K562 (cell line): ENCODE measurements around the gene TMEM214. TPM values are rescaled to one million over a fixed set of nuclear protein-coding genes. Genes with fewer than 3 reads are reported as not detected.
A peak's percentile ranks its signal among the peaks of the same experiment; 100 is the strongest.

Experiments
- BMI1 ChIP-seq: fragments of 150-350 bp; IDR thresholded peaks from 2 replicates; pipeline ENCODE4 v1.6.1; 2014; ENCODE audit warnings: low read length
- CEBPB ChIP-seq: fragments of 450-650 bp; IDR thresholded peaks from 2 replicates; pipeline ENCODE4 v1.6.1; 2016; ENCODE audit warnings: missing genetic modification characterization, missing compliant biosample characterization
- CREBBP ChIP-seq: IDR thresholded peaks from one replicate; pipeline ENCODE4 v1.6.1; 2012; ENCODE audit warnings: low read depth, mild to moderate bottlenecking, control low read depth, inconsistent platforms, low read length
- ETV1 ChIP-seq: fragments of 450-650 bp; conservative IDR thresholded peaks from 2 replicates; pipeline ENCODE4 v1.6.1; 2016; ENCODE audit warnings: missing genetic modification characterization, control low read depth, low read depth, missing compliant biosample characterization
- EZH2 ChIP-seq: IDR thresholded peaks from 2 replicates; pipeline ENCODE4 v1.6.1; 2012; ENCODE audit warnings: low read depth, mild to moderate bottlenecking, inconsistent platforms, low read length, borderline replicate concordance
- HNRNPL ChIP-seq: fragments of 200-400 bp; formaldehyde crosslinking; IDR thresholded peaks from 2 replicates; pipeline ENCODE4 v1.6.1; 2017; ENCODE audit warnings: low read depth, mild to moderate bottlenecking, low read length
- HOXB6 ChIP-seq: fragments of 250-450 bp; sonication (Bioruptor Pico); IDR thresholded peaks from 2 replicates; pipeline ENCODE4 v1.5.1; 2022; ENCODE audit warnings: mild to moderate bottlenecking, borderline replicate concordance
- ILK ChIP-seq: fragments of 450-650 bp; IDR thresholded peaks from 2 replicates; pipeline ENCODE4 v1.6.1; 2016; ENCODE audit warnings: missing genetic modification characterization, low read depth, mild to moderate bottlenecking, missing compliant biosample characterization, moderate library complexity, borderline replicate concordance
- MTA2 ChIP-seq: fragments of 450-650 bp; IDR thresholded peaks from 2 replicates; pipeline ENCODE4 v1.6.1; 2016; ENCODE audit warnings: low read depth
- PRMT5 ChIP-seq: sonication (generic); formaldehyde crosslinking; IDR thresholded peaks from 2 replicates; pipeline ENCODE4 v1.5.0; 2020; ENCODE audit warnings: missing genetic modification reagents
- SETDB1 ChIP-seq: IDR thresholded peaks from one replicate; pipeline ENCODE4 v1.6.1; 2012; ENCODE audit warnings: low read length, control low read depth, inconsistent platforms
- SFPQ ChIP-seq: fragments of 200-400 bp; formaldehyde crosslinking; IDR thresholded peaks from 2 replicates; pipeline ENCODE4 v1.6.1; 2017; ENCODE audit warnings: mild to moderate bottlenecking, low read depth, low read length, moderate library complexity
- THRB ChIP-seq: fragments of 450-650 bp; formaldehyde crosslinking; conservative IDR thresholded peaks from 2 replicates; pipeline ENCODE4 v1.4.0; 2022; ENCODE audit warnings: mild to moderate bottlenecking, missing genetic modification characterization
- TRIM25 ChIP-seq: fragments of 450-650 bp; IDR thresholded peaks from 2 replicates; pipeline ENCODE4 v1.7.0; 2016; ENCODE audit warnings: borderline replicate concordance
- USF1 ChIP-seq: sonication (generic); formaldehyde crosslinking; IDR thresholded peaks from 2 replicates; pipeline ENCODE4 v1.9.0; 2022; ENCODE audit warnings: mild to moderate bottlenecking, missing genetic modification reagents
- VEZF1 ChIP-seq: fragments of 200-800 bp; sonication (Bioruptor generic); IDR thresholded peaks from 2 replicates; pipeline ENCODE4 v1.6.1; 2017; ENCODE audit warnings: missing genetic modification characterization, missing compliant biosample characterization
- ZNF12 ChIP-seq: sonication (generic); formaldehyde crosslinking; IDR thresholded peaks from 2 replicates; pipeline ENCODE4 v1.4.0; 2020; ENCODE audit warnings: mild to moderate bottlenecking, missing genetic modification reagents
- ZNF274 ChIP-seq: IDR thresholded peaks from 2 replicates; pipeline ENCODE4 v1.6.1; 2011; ENCODE audit warnings: low read depth, mild to moderate bottlenecking, low read length, moderate library complexity, borderline replicate concordance
- ZNF695 ChIP-seq: fragments of 450-650 bp; formaldehyde crosslinking; IDR thresholded peaks from 2 replicates; pipeline ENCODE4 v1.4.0; 2020; ENCODE audit warnings: mild to moderate bottlenecking, moderate library complexity
- polyA plus RNA-seq, 8 experiments: library from polyadenylated mRNA; depleted of rRNA in 4 of 8; stranded (reverse) in 5 of 8; unstranded in 3 of 8; fragments of >200 nt; fragmentation: Nextera tagmentation in 2 of 8; fragmentation: Illumina TruSeq in 1 of 8; extraction: Ambion mirVana in 2 of 8; extraction: Trizol in 1 of 8; gene quantifications; 2 replicates each; pipeline versions ENCODE4 v1.2.1 to v1.2.3, GENCODE V29; 2011 to 2014; ENCODE audit warnings: inconsistent platforms in 1 of 8, missing spikeins in 1 of 8
- total RNA-seq, 7 experiments: library from RNA; depleted of rRNA in 6 of 7; stranded (reverse); fragments of >200 nt in 6 of 7; fragmentation: Illumina TruSeq in 2 of 7; extraction: Trizol in 2 of 7; gene quantifications; 2 replicates each; pipeline versions ENCODE4 v1.2.1 to v1.2.3, GENCODE V29; 2011 to 2021; ENCODE audit warnings: low replicate concordance in 1 of 7

TMEM214 gene
- total and polyA plus RNA-seq, 9 of the 15 experiments (the other 6 are each of a cell fraction or from before 2014, with no cell fraction given), result 11.4 to 81.4 (median 44.1) TPM

GRCh38 chr2:27006602-27007415 lies 26.0 kb upstream of the TMEM214 start (continued):
- TF ChIP-seq VEZF1 (CRISPR knock-in tag) (no peak; the same call in none of the 2 replicates), EZH2 (no peak), THRB (CRISPR knock-in tag) (0 out of 2 replicates have a peak, but pooled peaks have one; percentile 9), MTA2 (peak; percentile 59; the same call in 1 of the 2 replicates), HNRNPL (no peak), ZNF274 (no peak), CREBBP (no peak), USF1 (CRISPR knock-in tag) (no peak), ZNF695 (no peak), SFPQ (no peak), ZNF12 (no peak), ILK (tag) (no peak), SETDB1 (no peak), ETV1 (tag) (peak; percentile 53), PRMT5 (CRISPR knock-in tag) (no peak), CEBPB (no peak), TRIM25 (no peak), BMI1 (no peak), HOXB6 (no peak)
